Neutrophil (primary cell): Measurements from ENCODE around the gene ZNF689.

Source experiments
- H3K27ac ChIP-seq: fragments of 200-600 bp; sonication (generic); 2 replicates; pipeline ENCODE4 v1.5.1; 2016; ENCODE audit warnings: mild to moderate bottlenecking, moderate library complexity
- H3K27me3 ChIP-seq: fragments of 200-600 bp; sonication (generic); 2 replicates; pipeline ENCODE4 v1.6.0; 2016; ENCODE audit warnings: mild to moderate bottlenecking
- H3K36me3 ChIP-seq: fragments of 200-600 bp; sonication (generic); 2 replicates; pipeline ENCODE4 v1.5.1; 2017
- H3K4me1 ChIP-seq, 2 experiments: fragments of 200-600 bp in 1 of 2; sonication (generic) in 1 of 2; 1 replicate in 1 of 2; 2 replicates in 1 of 2; pipeline versions ENCODE4 v1.5.1 to v1.6.1; 2013 to 2016; ENCODE audit warnings: low read depth in 1 of 2, low read length in 1 of 2, mild to moderate bottlenecking in 1 of 2, moderate library complexity in 1 of 2; ENCODE audit not compliant: control insufficient read depth in 1 of 2, insufficient read depth in 1 of 2
- H3K4me3 ChIP-seq, 2 experiments: fragments of 200-600 bp in 1 of 2; sonication (generic) in 1 of 2; 1 replicate in 1 of 2; 2 replicates in 1 of 2; pipeline ENCODE4 v1.5.1; 2013 to 2016; ENCODE audit warnings: low read depth in 1 of 2, low read length in 1 of 2, mild to moderate bottlenecking in 1 of 2, moderate library complexity in 1 of 2
- H3K9me3 ChIP-seq: fragments of 200-600 bp; sonication (generic); 2 replicates; pipeline ENCODE4 v1.5.1; 2016
- CTCF ChIP-seq: fragments of 200-600 bp; sonication (generic); IDR thresholded peaks from 2 replicates; pipeline ENCODE4 v1.5.1; 2016; ENCODE audit warnings: antibody characterized with exemption

ZNF689 gene

GRCh38 chr16:30552956-30553355, 57.2 kb downstream of the ZNF689 start:
- peaks cover 16 to 17% of the 10 kb centered on the region in 2 experiments for H3K4me1 ChIP-seq
- H3K9me3 ChIP-seq: no peaks in the 10 kb centered on the region
- H3K36me3 ChIP-seq: peaks cover 15% of the 10 kb centered on the region
- H3K27ac ChIP-seq: peak overlapping the region; percentile 26
- H3K4me3 ChIP-seq: no peak overlapping the region
- no peak for TF ChIP-seq CTCF
- H3K27me3 ChIP-seq: no peaks in the 10 kb centered on the region
